ENCODE results near the gene ANKMY1. TPM values are rescaled to one million over a fixed set of nuclear protein-coding genes. Genes with fewer than 3 reads are reported as not detected.

The ANKMY1 gene
- total RNA-seq, 1 donor from 2014 or later, result 28.5 TPM

DNA sequence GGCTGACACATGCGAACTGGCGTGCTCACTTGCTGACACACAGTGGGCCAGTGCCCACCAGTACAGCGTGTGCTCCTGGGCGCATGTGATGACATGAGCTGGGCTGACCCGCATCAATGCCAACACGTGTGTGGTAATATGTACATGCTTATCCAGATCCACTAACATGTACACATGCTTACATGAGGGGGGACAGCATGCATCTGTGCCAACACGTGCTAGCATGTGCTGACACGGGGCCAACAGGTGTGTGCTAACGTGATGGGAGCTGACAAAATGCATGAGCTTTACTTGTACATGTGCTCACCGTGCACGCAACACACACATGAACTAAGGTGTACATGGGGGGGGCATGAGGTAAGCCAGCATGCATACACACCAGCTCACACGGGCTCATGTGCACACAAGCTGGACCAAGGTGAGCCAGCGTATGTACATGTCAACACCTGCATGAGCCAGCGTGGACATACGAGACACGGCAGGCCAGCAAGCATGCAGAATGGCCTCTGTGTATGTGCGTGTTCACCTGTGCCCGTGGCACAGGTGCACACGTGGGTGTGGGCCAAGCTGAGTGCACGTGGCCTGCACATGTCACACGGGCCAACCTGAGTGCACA lies 93.8 kb downstream of the ANKMY1 start:
- H3K9me3 Mint-ChIP-seq (ENCODE audit: unreplicated experiment), result no peaks in the 10 kb centered on the region
- no peak overlapping the region for H3K27ac Mint-ChIP-seq (ENCODE audit: unreplicated experiment)
- DNase-seq (ENCODE audit: extremely low spot score, unreplicated experiment), result no peak
- H3K36me3 Mint-ChIP-seq (ENCODE audit: unreplicated experiment), result no peaks in the 10 kb centered on the region
- TF ChIP-seq, protein P1, sequence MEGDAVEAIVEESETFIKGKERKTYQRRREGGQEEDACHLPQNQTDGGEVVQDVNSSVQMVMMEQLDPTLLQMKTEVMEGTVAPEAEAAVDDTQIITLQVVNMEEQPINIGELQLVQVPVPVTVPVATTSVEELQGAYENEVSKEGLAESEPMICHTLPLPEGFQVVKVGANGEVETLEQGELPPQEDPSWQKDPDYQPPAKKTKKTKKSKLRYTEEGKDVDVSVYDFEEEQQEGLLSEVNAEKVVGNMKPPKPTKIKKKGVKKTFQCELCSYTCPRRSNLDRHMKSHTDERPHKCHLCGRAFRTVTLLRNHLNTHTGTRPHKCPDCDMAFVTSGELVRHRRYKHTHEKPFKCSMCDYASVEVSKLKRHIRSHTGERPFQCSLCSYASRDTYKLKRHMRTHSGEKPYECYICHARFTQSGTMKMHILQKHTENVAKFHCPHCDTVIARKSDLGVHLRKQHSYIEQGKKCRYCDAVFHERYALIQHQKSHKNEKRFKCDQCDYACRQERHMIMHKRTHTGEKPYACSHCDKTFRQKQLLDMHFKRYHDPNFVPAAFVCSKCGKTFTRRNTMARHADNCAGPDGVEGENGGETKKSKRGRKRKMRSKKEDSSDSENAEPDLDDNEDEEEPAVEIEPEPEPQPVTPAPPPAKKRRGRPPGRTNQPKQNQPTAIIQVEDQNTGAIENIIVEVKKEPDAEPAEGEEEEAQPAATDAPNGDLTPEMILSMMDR (IDR thresholded peaks at IDR 0.05), result no peak
- H3K4me3 Mint-ChIP-seq (ENCODE audit: unreplicated experiment), result no peak overlapping the region
- no peaks in the 10 kb centered on the region for H3K4me1 Mint-ChIP-seq (ENCODE audit: unreplicated experiment)
- no peaks in the 10 kb centered on the region for H3K27me3 Mint-ChIP-seq (ENCODE audit: unreplicated experiment)

DNA sequence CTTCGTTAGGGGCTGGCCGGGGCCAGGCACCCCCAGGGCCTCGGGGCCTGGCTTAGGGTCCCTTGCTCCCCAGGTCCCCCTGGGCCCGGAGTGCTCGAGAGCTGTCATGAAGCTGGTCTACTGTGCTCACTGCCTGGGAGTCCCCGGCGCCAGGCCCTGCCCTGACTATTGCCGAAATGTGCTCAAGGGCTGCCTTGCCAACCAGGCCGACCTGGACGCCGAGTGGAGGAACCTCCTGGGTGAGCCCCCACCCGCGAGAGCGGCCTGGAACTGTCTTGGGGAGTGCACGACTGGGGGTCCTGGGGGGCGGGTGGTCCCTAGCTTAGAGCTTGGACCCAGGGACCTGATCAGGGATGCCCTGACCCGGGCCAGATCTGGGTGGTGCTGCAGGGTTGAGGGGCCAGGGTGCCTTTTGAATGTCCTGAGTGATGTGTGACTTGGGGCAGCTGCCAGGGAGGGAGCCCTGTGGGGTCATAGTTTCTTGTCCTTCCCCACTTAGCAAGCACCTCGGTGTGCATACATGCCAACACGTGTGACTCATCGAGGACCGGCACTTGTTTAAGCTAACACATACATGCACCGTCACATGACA lies 94.4 kb downstream of the ANKMY1 start:
- Mint-ChIP-seq H3K27me3 (ENCODE audit: unreplicated experiment) (no peaks in the 10 kb centered on the region), H3K4me3 (ENCODE audit: unreplicated experiment) (no peak overlapping the region), H3K36me3 (ENCODE audit: unreplicated experiment) (no peaks in the 10 kb centered on the region), H3K4me1 (ENCODE audit: unreplicated experiment) (no peaks in the 10 kb centered on the region), H3K9me3 (ENCODE audit: unreplicated experiment) (no peaks in the 10 kb centered on the region), H3K27ac (ENCODE audit: unreplicated experiment) (no peak overlapping the region)
- DNase-seq (ENCODE audit: extremely low spot score, unreplicated experiment), result no peak
- TF ChIP-seq, protein P1 (IDR thresholded peaks at IDR 0.05), result no peak

DNA sequence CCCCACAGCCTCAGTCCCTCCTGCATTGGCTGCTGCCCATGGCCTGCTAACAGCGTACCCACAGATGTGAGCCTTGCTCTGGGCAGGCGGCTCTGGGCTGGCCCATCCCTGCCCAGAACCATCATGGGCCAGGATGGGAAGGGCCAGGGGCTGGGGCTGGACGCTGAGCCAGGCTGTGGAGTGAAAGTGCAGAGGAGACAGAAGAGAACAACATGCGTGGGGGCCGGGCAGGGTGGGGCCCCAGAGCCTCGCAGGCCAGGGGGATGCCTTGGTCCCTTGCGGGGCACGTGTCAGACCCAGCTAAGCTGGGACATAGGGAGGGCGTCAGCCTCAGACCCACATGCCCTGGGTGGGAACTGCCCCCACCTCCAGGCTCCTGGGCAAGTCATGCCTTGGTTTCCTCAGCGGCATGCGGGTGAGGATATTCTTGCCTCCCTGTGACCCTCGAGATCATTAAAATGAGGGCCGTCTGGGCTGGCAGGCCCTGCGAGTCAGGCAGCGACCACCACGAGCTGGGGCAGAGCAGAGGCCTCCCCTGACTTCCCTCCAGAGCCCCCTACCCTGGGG lies 95.0 kb downstream of the ANKMY1 start:
- Mint-ChIP-seq H3K4me3 (ENCODE audit: unreplicated experiment) (no peak overlapping the region), H3K9me3 (ENCODE audit: unreplicated experiment) (no peaks in the 10 kb centered on the region), H3K36me3 (ENCODE audit: unreplicated experiment) (no peaks in the 10 kb centered on the region), H3K27ac (ENCODE audit: unreplicated experiment) (no peak overlapping the region), H3K27me3 (ENCODE audit: unreplicated experiment) (no peaks in the 10 kb centered on the region), H3K4me1 (ENCODE audit: unreplicated experiment) (peaks cover 4% of the 10 kb centered on the region)
- TF ChIP-seq, protein P1 (IDR thresholded peaks at IDR 0.05), result no peak
- no peak for DNase-seq (ENCODE audit: extremely low spot score, unreplicated experiment)

DNA sequence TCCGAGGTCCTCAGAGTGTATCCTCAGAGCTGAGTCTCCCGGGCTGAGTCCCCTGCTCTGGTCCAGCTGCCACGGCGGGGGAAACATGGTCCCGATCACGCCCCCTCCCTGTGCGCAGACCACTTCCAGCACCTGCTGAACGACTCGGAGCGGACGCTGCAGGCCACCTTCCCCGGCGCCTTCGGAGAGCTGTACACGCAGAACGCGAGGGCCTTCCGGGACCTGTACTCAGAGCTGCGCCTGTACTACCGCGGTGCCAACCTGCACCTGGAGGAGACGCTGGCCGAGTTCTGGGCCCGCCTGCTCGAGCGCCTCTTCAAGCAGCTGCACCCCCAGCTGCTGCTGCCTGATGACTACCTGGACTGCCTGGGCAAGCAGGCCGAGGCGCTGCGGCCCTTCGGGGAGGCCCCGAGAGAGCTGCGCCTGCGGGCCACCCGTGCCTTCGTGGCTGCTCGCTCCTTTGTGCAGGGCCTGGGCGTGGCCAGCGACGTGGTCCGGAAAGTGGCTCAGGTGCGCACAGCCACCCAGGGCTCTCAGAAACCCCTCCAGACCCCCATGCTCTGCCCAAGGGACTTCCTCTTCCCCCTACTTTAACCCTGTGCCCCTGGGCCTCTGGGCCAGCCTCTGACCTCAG lies 95.6 kb downstream of the ANKMY1 start:
- Mint-ChIP-seq H3K4me3 (ENCODE audit: unreplicated experiment) (no peak overlapping the region), H3K27me3 (ENCODE audit: unreplicated experiment) (no peaks in the 10 kb centered on the region), H3K36me3 (ENCODE audit: unreplicated experiment) (no peaks in the 10 kb centered on the region), H3K27ac (ENCODE audit: unreplicated experiment) (no peak overlapping the region), H3K4me1 (ENCODE audit: unreplicated experiment) (peaks cover 6% of the 10 kb centered on the region), H3K9me3 (ENCODE audit: unreplicated experiment) (no peaks in the 10 kb centered on the region)
- DNase-seq (ENCODE audit: extremely low spot score, unreplicated experiment), result no peak
- TF ChIP-seq, protein P1 (IDR thresholded peaks at IDR 0.05), result no peak

DNA sequence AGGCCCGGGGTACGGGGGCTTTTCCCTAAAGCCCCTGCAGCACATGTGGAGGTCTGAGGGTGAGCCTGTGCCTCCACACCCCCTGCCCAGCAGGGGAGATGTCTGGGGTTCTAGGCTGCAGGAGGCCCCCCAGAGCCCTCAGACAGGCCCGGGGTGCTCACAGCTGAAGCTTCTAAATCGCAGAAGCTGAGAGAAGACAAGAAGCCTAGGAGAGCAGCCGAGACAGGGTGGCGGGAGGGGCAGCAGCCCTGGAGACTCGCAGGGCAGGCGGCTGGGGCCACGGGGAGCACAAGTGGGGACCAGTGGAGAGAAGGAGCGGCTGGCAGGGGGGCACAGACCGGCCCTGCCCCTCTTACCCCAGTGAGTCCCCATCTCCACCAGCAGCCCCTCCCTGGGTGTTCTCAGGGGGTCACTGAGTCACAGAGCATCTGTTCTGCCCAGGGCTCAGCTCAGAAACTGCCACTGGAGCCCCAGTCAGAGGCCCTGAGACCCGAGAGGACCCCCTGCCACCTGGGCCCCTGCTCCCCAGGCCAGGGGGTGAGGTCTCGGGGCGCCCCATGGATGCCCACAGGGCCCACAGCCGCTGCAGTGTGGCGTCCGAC lies 96.2 kb downstream of the ANKMY1 start:
- DNase-seq (ENCODE audit: extremely low spot score, unreplicated experiment), result no peak
- TF ChIP-seq, protein P1 (IDR thresholded peaks at IDR 0.05), result no peak
- Mint-ChIP-seq H3K4me3 (ENCODE audit: unreplicated experiment) (no peak overlapping the region), H3K27ac (ENCODE audit: unreplicated experiment) (no peak overlapping the region), H3K9me3 (ENCODE audit: unreplicated experiment) (no peaks in the 10 kb centered on the region), H3K27me3 (ENCODE audit: unreplicated experiment) (no peaks in the 10 kb centered on the region), H3K36me3 (ENCODE audit: unreplicated experiment) (no peaks in the 10 kb centered on the region), H3K4me1 (ENCODE audit: unreplicated experiment) (peaks cover 11% of the 10 kb centered on the region)

All from osteocyte (in vitro differentiated cells).